SK-N-MC (cell line): ENCODE data around the gene HSP90B1.
A peak's percentile ranks its signal among the peaks of the same experiment; 100 is the strongest.

Experiments
- DNase-seq: peaks from one replicate; pipeline ENCODE4 v3.0.0-alpha.2; 2011; ENCODE audit warnings: low read depth, low spot score
- H3K27ac ChIP-seq: fragments of 200-600 bp; sonication (generic); 2 replicates; pipeline ENCODE4 v1.5.1; 2016; ENCODE audit warnings: mixed run types
- H3K36me3 ChIP-seq: fragments of 200-600 bp; sonication (generic); 2 replicates; pipeline ENCODE4 v1.6.1; 2017; ENCODE audit warnings: antibody characterized with exemption, low read length, mixed read lengths; ENCODE audit not compliant: insufficient read depth
- H3K4me3 ChIP-seq: fragments of 200-600 bp; sonication (generic); 2 replicates; pipeline ENCODE4 v1.5.1; 2016
- H3K9ac ChIP-seq: fragments of 200-600 bp; sonication (generic); 2 replicates; pipeline ENCODE4 v1.8.0; 2017; ENCODE audit warnings: mixed run types, mixed read lengths; ENCODE audit not compliant: insufficient read length
- H3K9me3 ChIP-seq: fragments of 200-600 bp; sonication (generic); 2 replicates; pipeline ENCODE4 v1.6.1; 2017; ENCODE audit warnings: low read depth, mild to moderate bottlenecking, antibody characterized with exemption, low read length, moderate library complexity, mixed read lengths
- EZH2 ChIP-seq: fragments of 200-600 bp; sonication (generic); IDR thresholded peaks from one replicate; pipeline ENCODE4 v1.6.1; 2017; ENCODE audit warnings: antibody characterized with exemption
- FOXP2 ChIP-seq: optimal IDR thresholded peaks from 2 replicates; pipeline ENCODE3; 2011; ENCODE audit warnings: mild to moderate bottlenecking, moderate library complexity; ENCODE audit not compliant: insufficient read depth; ENCODE audit errors: extremely low read length, control extremely low read depth
- POLR2AphosphoS5 ChIP-seq: IDR thresholded peaks from 2 replicates; pipeline ENCODE4 v1.6.1; 2012; ENCODE audit warnings: mild to moderate bottlenecking, low read depth, low read length, borderline replicate concordance

Gene HSP90B1

DNA sequence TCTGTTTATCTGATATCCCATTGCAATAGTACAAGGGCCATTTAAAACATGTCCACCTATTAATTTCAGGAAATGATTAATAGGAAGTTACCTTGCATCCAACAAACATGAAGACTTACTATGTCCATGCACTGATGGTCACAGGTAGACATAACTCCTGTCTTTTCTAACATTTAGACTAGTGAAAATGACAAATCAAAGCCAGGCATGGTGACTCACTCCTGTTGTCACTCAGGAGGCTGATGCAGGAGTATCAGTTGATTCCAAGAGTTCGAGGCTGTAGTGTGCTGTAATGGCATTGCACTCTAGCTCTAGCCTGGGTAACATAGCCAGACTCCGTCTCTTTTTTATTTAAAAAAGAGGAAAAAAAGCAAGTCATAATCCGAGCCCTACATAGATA lies 14.8 kb downstream of the HSP90B1 start:
- Histone ChIP-seq H3K4me3 (no peak overlapping the region), H3K36me3 (peaks cover 100% of the 10 kb centered on the region), H3K9me3 (no peaks in the 10 kb centered on the region), H3K9ac (no peak overlapping the region), H3K27ac (no peak overlapping the region)
- no peak for DNase-seq
- TF ChIP-seq EZH2 (no peak), FOXP2 (no peak), POLR2AphosphoS5 (no peak)

GRCh38 chr12:103947871-103948555 lies 17.8 kb downstream of the HSP90B1 start:
- Histone ChIP-seq H3K4me3 (no peak overlapping the region), H3K9ac (no peak overlapping the region), H3K36me3 (peaks cover 99% of the 10 kb centered on the region), H3K27ac (peak overlapping the region; percentile 39; the same call in 1 of the 2 replicates), H3K9me3 (no peaks in the 10 kb centered on the region)
- no peak for DNase-seq
- TF ChIP-seq EZH2 (no peak), POLR2AphosphoS5 (no peak), FOXP2 (no peak)

- H3K36me3 ChIP-seq = peaks cover 99% of the 10 kb centered on the region
- no peak overlapping the region for H3K4me3 ChIP-seq
- H3K27ac ChIP-seq = peak overlapping the region; percentile 0; the same call in 1 of the 2 replicates
- no peaks in the 10 kb centered on the region for H3K9me3 ChIP-seq
- no peak overlapping the region for H3K9ac ChIP-seq
- no peak for DNase-seq
- TF ChIP-seq EZH2 = no peak
- TF ChIP-seq POLR2AphosphoS5 = no peak; the same call in 1 of the 2 replicates
- TF ChIP-seq FOXP2 = no peak
Observed at GRCh38 chr12:103948746-103949406, 18.7 kb downstream of the HSP90B1 start.

GRCh38 chr12:103952497-103952896 lies 22.3 kb downstream of the HSP90B1 start:
- no peak overlapping the region; the same call in 1 of the 2 replicates for H3K27ac ChIP-seq
- H3K9me3 ChIP-seq = no peaks in the 10 kb centered on the region
- TF ChIP-seq EZH2 (no peak), FOXP2 (no peak), POLR2AphosphoS5 (no peak)
- H3K4me3 ChIP-seq = no peak overlapping the region
- H3K9ac ChIP-seq = no peak overlapping the region
- DNase-seq = no peak
- H3K36me3 ChIP-seq = peaks cover 71% of the 10 kb centered on the region

DNA sequence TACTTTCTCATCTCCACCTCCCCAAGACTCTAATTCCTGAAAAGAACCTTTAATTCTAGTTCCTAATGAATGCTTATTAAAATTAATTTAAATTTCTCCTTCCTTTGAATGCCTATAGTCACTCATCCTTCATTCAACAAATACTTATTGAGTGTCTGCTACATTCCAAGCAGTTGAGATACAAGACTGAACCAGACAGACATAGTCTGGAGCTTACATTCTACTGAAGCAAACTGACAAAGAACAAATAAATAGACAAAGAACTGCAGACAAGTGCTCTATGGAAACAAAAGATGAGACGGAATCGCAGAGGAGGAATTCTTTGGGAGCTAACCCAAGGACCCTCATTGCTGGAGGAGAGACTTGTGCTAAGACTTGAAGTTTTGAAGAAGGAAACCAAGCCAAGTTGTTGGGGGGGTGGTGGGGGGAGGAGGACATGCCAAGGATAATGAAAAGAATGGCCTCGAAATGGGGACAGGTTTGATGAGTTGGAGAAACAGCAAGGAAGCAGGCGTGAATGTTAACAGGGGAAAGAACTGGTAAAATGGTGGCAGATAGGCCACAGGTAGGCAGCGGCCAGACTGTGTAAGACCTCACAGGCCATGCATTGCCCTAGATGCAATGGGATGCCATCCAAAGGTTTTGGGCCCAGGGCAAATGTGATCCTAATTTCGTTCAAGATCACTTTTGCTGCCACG lies 25.8 kb downstream of the HSP90B1 start:
- Histone ChIP-seq H3K9ac (peak overlapping the region; percentile 93), H3K9me3 (no peaks in the 10 kb centered on the region), H3K36me3 (peaks cover 37% of the 10 kb centered on the region), H3K4me3 (peak overlapping the region; percentile 95), H3K27ac (no peak overlapping the region)
- TF ChIP-seq FOXP2 (no peak), EZH2 (no peak), POLR2AphosphoS5 (no peak)
- DNase-seq = no peak

DNA sequence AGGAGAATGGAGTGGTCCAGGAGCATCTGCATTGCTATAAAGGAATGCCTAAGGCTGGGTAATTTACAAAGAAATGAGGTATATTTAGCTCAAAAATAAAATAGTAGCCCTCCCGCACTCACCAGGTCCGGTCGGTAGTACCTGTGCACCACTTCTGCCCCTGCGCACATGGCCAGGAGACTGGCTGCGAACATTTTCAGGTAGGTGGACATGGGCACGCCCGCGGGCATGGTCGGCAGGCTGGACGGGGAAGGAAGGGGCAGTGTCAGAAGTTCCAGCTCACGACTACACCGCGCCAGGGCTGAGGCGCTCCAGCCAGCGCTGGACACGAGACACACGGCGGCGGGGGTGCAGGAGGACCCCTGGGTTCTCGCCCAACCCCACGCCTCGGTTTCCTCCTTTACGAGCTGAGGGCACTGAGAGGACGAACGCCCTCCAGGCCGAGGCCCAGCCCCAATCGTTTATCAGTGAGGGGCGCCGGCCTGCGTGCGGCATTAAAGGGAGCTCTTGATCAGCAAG lies 26.4 kb downstream of the HSP90B1 start:
- no peak for DNase-seq

GRCh38 chr12:103957865-103958388 lies 27.7 kb downstream of the HSP90B1 start:
- H3K9me3 ChIP-seq = no peaks in the 10 kb centered on the region
- no peak overlapping the region for H3K9ac ChIP-seq
- peak overlapping the region; percentile 95 for H3K4me3 ChIP-seq
- peaks cover 17% of the 10 kb centered on the region; the same call in 1 of the 2 replicates for H3K36me3 ChIP-seq
- no peak for DNase-seq
- peak overlapping the region; percentile 95; the same call in 1 of the 2 replicates for H3K27ac ChIP-seq
- TF ChIP-seq FOXP2 = no peak
- no peak for TF ChIP-seq POLR2AphosphoS5
- no peak for TF ChIP-seq EZH2

More for the DNA sequence above, 26.4 kb downstream of the HSP90B1 start:
- Histone ChIP-seq H3K27ac (peak overlapping the region; percentile 95), H3K36me3 (peaks cover 30% of the 10 kb centered on the region), H3K4me3 (peak overlapping the region; percentile 95), H3K9me3 (no peaks in the 10 kb centered on the region), H3K9ac (peak overlapping the region; percentile 93)
- TF ChIP-seq FOXP2 = no peak
- TF ChIP-seq EZH2 = no peak
- TF ChIP-seq POLR2AphosphoS5 = no peak

GRCh38 chr12:103958621-103959020 lies 28.4 kb downstream of the HSP90B1 start:
- no peak overlapping the region for H3K4me3 ChIP-seq
- no peak overlapping the region for H3K9ac ChIP-seq
- no peaks in the 10 kb centered on the region for H3K9me3 ChIP-seq
- H3K36me3 ChIP-seq = peaks cover 10% of the 10 kb centered on the region; the same call in 1 of the 2 replicates
- no peak overlapping the region for H3K27ac ChIP-seq
- no peak for DNase-seq
- no peak for TF ChIP-seq FOXP2
